Stomach (tissue), 4 donors: ENCODE results near the gene RPS24.

Experiments
- CTCF ChIP-seq, 7 experiments: fragments of 450-650 bp in 4 of 7; fragments of 200-600 bp in 3 of 7; sonication (generic) in 3 of 7; IDR thresholded peaks; one replicate each; pipeline ENCODE4 v1.5.1; 2016 to 2019; ENCODE audit warnings: antibody characterized with exemption in 7 of 7, control low read depth in 2 of 7, mild to moderate bottlenecking in 1 of 7
- EP300 ChIP-seq: sonication (generic); formaldehyde crosslinking; IDR thresholded peaks from one replicate; pipeline ENCODE4 v1.6.1; 2017; ENCODE audit warnings: antibody characterized with exemption
- POLR2A ChIP-seq, 4 donors: fragments of 450-650 bp; IDR thresholded peaks; one replicate each; pipeline ENCODE4 v1.6.1; 2016; ENCODE audit warnings: antibody characterized with exemption in 4 of 4, control low read depth in 2 of 4, mild to moderate bottlenecking in 1 of 4, moderate library complexity in 1 of 4
- POLR2AphosphoS5 ChIP-seq, 3 donors: sonication (generic); formaldehyde crosslinking; IDR thresholded peaks; one replicate each; pipeline ENCODE4 v1.6.1; 2016; ENCODE audit warnings: antibody characterized with exemption in 3 of 3

DNA sequence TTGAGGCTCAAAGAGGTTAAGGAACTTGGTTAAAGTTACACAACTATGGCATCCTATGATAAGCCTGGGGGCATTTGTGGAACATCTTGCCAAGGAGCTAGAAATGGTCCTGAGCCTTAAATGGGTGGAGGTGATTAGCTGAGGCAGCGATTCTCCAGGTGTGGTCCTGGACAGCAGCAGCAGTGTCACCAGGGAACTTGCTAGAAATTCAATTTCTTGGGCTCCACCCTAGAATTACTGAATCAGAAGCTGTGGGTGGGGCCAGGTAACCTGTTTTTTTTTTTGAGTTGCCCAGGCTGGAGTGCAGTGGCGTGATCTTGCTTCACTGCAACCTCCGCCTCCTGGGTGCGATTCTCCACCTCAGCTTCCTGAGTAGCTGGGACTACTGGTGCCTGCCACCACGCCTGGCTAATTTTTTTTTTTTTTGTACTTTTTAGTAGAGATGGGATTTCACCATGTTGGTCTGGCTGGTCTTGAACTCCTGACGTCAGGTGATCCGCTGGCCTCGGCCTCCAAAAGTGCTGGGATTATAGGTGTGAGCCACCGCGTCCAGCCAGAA lies 13.1 kb downstream of the RPS24 start:
- TF ChIP-seq CTCF (IDR thresholded peaks at IDR 0.05): no peak
- no peak for TF ChIP-seq POLR2A (IDR thresholded peaks at IDR 0.05)
- TF ChIP-seq EP300: no peak
- TF ChIP-seq POLR2AphosphoS5 (IDR thresholded peaks at IDR 0.05): no peak
